GM21390 (cell line): ENCODE data around the gene KIAA0040.
"Not testable (repeated sequence)": the region's sequence is repeated elsewhere in the genome, so short reads cannot be mapped to it uniquely, and the experiment has no call there.

Experiments
- ATAC-seq: cut with Tn5 transposase; IDR thresholded peaks from one replicate; pipeline ENCODE4 v1.9.1; 2021; ENCODE audit not compliant: unreplicated experiment

KIAA0040 gene

DNA sequence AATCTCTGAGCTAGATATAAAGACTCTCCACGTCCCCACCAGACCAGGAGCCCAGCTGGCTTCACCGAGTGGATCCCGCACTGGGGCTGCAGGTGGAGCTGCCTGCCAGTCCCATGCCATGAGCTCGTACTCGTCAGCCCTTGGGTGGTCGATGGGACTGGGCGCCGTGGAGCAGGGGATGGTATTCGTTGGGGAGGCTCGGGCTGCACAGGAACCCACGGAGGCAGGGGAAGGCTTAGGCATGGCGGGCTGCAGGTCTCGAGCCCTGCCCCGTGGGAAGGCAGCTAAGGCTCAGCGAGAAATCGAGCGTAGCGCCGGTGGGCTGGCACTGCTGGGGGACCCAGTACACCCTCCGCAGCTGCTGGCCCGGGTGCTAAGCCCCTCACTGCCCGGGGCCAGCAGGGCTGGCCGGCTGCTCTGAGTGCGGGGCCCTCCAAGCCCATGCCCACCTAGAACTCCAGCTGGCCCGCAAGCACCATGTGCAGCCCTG lies 84.2 kb downstream of the KIAA0040 start:
- ATAC-seq: not testable (repeated sequence)
